Activated CD4-positive, alpha-beta memory T cell treated with anti-CD3 and anti-CD28 coated beads for 36 hours (primary cell): ENCODE measurements around the gene ANO9. TPM values are rescaled to one million over a fixed set of nuclear protein-coding genes. Genes with fewer than 3 reads are reported as not detected.
"Not testable (repeated sequence)": the region's sequence is repeated elsewhere in the genome, so short reads cannot be mapped to it uniquely, and the experiment has no call there.

ENCODE experiments used
- CTCF ChIA-PET: fragments of 350-600 bp; sonication (Branson Sonifier 250); formaldehyde crosslinking; loops from one replicate; lab custom pipeline; 2021; ENCODE audit warnings: antibody characterized with exemption, inconsistent platforms; lab: Charles Lee
- POLR2A ChIA-PET: fragments of 350-600 bp; sonication (Branson Sonifier 250); formaldehyde crosslinking; loops from one replicate; lab custom pipeline; 2021; ENCODE audit warnings: antibody characterized with exemption; lab: Charles Lee
- DNase-seq: peaks from one replicate; pipeline ENCODE4 v3.0.0-alpha.2; 2020
- H3K27ac Mint-ChIP-seq: one replicate; pipeline ENCODE4 v1.8.0; 2021; ENCODE audit warnings: mixed read lengths
- H3K27me3 Mint-ChIP-seq: one replicate; pipeline ENCODE4 v1.8.0; 2021; ENCODE audit warnings: mixed read lengths
- H3K36me3 Mint-ChIP-seq: one replicate; pipeline ENCODE4 v1.8.0; 2021; ENCODE audit warnings: mixed read lengths
- H3K4me1 Mint-ChIP-seq: one replicate; pipeline ENCODE4 v1.8.0; 2021; ENCODE audit warnings: low read depth, mixed read lengths
- H3K4me3 Mint-ChIP-seq: one replicate; pipeline ENCODE4 v1.8.0; 2021; ENCODE audit warnings: mild to moderate bottlenecking, mixed read lengths
- H3K9me3 Mint-ChIP-seq: one replicate; pipeline ENCODE4 v1.8.0; 2021; ENCODE audit warnings: mixed read lengths
- intact Hi-C: fragments of 100-400 bp; cut with micrococcal nuclease; formaldehyde crosslinking; loops from one replicate; pipeline ENCODE4 v1.15.1; 2023
- total RNA-seq, 2 experiments: library from RNA; stranded (reverse); gene quantifications; one replicate each; pipeline ENCODE4 v1.2.3, GENCODE V29; 2021

Gene ANO9
- total RNA-seq, 2 experiments from 2014 or later: 41.7 to 45.6 TPM

DNA sequence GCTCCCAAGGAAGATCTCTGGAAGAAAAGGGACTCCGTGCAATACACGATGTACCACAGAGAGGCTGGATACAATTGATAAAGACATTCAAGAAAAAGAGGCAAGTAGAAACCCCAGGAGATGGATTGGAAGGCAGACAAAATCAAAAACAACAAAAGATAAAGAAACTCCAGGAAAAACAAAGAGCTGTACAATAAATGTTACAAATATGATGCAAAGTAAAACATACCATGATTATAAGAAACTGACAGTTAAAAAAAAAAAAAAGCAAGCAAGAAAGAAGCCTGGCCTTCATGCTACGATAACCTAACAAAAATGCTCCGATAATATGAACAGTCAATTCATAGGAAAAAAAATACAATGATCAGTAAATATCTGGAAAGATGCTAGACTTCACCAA lies 16.5 kb downstream of the ANO9 start:
- no peak for DNase-seq

DNA sequence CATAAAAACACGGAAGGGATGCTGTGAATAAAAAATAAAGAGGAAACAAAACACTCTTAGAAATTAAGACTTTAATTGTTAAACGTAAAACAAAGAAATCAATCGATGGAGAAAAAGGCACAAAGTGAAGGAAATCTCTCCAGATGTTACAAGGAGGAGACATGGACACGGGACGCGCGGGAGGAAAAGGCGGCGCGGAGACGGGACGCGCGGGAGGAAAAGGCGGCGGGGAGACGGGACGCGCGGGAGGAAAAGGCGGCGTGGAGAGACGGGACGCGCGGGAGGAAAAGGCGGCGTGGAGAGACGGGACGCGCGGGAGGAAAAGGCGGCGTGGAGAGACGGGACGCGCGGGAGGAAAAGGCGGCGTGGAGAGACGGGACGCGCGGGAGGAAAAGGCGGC lies 17.0 kb downstream of the ANO9 start:
- not testable (repeated sequence) for H3K27me3 Mint-ChIP-seq

More for the DNA sequence above, 16.5 kb downstream of the ANO9 start:
- H3K27me3 Mint-ChIP-seq: no peaks in the 10 kb centered on the region
- H3K4me3 Mint-ChIP-seq: no peak overlapping the region
- H3K4me1 Mint-ChIP-seq: no peaks in the 10 kb centered on the region
- H3K27ac Mint-ChIP-seq: no peak overlapping the region
- intact Hi-C loops: no loop called here
- ChIA-PET POLR2A (no interaction called here), CTCF (interaction anchor here (0.6 to 1.0 kb wide), 3 partner anchors 23 to 170 kb away, joined by 3 read pairs; no protein-coding TSS in a partner anchor)
- no peaks in the 10 kb centered on the region for H3K9me3 Mint-ChIP-seq
- H3K36me3 Mint-ChIP-seq: peaks cover 10% of the 10 kb centered on the region

DNA sequence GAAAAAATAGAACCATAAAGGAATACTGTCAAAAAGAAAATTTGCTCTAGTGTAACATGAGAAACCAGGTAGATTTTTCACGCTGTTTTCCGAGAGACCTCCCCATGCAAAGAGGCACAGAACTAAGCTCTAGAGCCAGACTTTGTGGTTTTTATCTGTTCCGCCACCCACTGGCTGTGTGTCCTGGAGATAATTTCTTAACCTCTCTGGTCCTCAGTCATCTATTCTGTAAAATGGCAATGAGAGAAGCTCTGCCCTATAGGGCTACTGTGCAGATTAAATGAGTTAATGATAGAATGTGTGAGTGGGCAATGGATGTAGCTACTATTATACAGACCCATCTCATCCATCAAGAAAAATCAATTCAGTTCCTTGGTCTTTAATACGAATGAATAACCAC lies 17.6 kb downstream of the ANO9 start:
- ChIA-PET CTCF (no interaction called here), POLR2A (no interaction called here)
- Mint-ChIP-seq H3K9me3 (no peaks in the 10 kb centered on the region), H3K27me3 (no peaks in the 10 kb centered on the region), H3K4me1 (no peaks in the 10 kb centered on the region), H3K4me3 (no peak overlapping the region), H3K36me3 (peaks cover 10% of the 10 kb centered on the region), H3K27ac (no peak overlapping the region)
- no peak for DNase-seq
- intact Hi-C loops: no loop called here

More for the DNA sequence above, 17.0 kb downstream of the ANO9 start:
- POLR2A ChIA-PET, H3K9me3 Mint-ChIP-seq, H3K27ac Mint-ChIP-seq, intact Hi-C loops, DNase-seq, H3K4me1 Mint-ChIP-seq, H3K4me3 Mint-ChIP-seq: not testable (repeated sequence)
- peaks cover 10% of the 10 kb centered on the region for H3K36me3 Mint-ChIP-seq
- CTCF ChIA-PET: interaction anchor here (1.0 kb wide), 1 partner anchor 93 kb away, joined by 3 read pairs; no protein-coding TSS in a partner anchor

DNA sequence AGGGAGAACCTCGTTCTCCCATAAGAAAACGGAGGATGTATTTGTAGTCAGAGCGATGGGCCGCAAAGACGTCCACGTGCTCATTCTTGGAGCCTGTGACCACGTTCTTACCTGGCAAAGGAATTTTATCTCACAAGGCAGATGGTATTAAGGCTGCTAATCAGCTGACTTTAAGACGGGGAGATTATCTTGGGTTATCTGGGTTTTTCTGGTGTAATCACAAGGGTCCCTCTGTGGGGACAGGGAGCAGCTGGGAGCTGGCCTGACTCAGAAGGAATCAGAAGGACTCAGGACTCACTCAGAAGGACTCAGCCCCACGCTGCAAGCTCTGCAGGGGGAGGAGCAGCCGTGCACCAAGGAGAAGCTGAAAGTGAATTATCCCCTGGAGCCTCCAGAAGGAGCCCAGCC lies 19.6 kb downstream of the ANO9 start:
- H3K27me3 Mint-ChIP-seq: no peaks in the 10 kb centered on the region
- H3K9me3 Mint-ChIP-seq: no peaks in the 10 kb centered on the region
- no peaks in the 10 kb centered on the region for H3K4me1 Mint-ChIP-seq
- H3K27ac Mint-ChIP-seq: no peak overlapping the region
- H3K4me3 Mint-ChIP-seq: no peak overlapping the region
- POLR2A ChIA-PET: no interaction called here
- intact Hi-C loops: no loop called here
- CTCF ChIA-PET: no interaction called here
- no peak for DNase-seq
- H3K36me3 Mint-ChIP-seq: peaks cover 6% of the 10 kb centered on the region

DNA sequence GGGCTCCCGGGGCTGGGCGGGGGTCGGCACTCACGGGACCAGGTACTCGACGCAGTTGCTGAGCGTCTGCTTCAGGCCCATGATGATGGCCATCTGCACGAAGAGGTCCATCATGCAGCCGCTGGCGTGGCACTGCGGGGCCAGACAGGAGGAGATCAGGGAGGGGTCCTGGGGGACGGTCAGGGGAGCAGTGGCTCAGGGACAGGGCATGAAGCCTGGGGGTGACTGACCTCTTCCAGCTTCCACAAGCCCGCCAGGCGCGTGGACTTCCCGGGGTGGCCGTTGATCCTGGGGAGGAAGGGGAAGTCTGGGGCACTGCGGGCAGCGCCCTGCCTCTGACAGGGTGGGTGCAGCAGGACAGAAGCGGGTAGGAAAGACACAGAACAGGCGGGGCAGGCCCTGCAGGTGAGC lies 20.9 kb downstream of the ANO9 start:
- no peak for DNase-seq
- Mint-ChIP-seq H3K27ac (no peak overlapping the region), H3K4me3 (no peak overlapping the region), H3K27me3 (no peaks in the 10 kb centered on the region), H3K9me3 (no peaks in the 10 kb centered on the region), H3K36me3 (peaks cover 7% of the 10 kb centered on the region), H3K4me1 (peaks cover 3% of the 10 kb centered on the region)
- intact Hi-C loops: no loop called here
- ChIA-PET POLR2A (no interaction called here), CTCF (no interaction called here)

DNA sequence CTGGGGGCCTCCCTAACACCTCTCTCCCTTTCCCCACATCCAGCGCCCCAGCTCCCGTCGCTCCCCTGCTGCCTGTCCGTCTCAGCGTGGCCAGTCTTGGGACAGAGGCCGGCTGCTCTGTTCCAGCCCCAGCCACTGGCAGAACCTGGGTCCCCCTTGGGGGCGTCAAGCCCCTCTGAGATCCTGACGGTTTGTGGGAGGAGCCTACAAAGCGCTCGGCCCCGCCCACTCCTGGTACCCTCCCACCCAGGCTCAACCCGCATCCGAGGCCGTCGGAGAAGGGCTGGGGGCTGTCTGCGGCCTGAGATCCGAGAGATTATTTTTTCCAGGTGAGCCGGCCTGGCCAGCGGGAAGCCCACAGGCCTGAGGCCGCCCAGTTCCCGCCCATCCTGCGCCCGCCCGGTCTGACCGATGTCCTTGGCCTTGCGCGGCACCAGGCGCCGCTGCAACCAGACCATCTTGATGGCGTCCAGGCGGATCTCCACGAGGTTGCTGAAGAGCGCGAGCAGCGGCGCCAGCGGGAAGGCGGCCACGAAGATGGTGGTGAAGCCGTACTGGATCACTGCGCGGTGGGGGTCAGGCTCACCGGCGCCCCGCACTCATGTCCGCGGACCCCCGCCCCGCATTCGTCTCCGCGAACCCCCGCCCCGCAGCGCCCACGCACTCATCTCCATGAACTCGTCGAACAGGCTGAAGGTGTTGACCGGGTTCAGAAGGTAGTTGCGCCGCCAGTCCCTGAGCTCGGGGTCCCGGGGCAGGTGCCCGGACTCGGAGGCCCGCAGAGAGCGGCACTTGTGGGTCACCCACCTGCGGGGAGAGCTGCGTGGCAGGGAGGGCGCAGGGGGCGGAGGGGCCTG lies 21.5 kb downstream of the ANO9 start:
- DNase-seq: no peak
- H3K27ac Mint-ChIP-seq: no peak overlapping the region
- ChIA-PET POLR2A (no interaction called here), CTCF (no interaction called here)
- intact Hi-C loops: no loop called here
- peaks cover 7% of the 10 kb centered on the region for H3K4me1 Mint-ChIP-seq
- H3K4me3 Mint-ChIP-seq: no peak overlapping the region
- H3K9me3 Mint-ChIP-seq: no peaks in the 10 kb centered on the region
- no peaks in the 10 kb centered on the region for H3K27me3 Mint-ChIP-seq
- H3K36me3 Mint-ChIP-seq: peaks cover 7% of the 10 kb centered on the region

DNA sequence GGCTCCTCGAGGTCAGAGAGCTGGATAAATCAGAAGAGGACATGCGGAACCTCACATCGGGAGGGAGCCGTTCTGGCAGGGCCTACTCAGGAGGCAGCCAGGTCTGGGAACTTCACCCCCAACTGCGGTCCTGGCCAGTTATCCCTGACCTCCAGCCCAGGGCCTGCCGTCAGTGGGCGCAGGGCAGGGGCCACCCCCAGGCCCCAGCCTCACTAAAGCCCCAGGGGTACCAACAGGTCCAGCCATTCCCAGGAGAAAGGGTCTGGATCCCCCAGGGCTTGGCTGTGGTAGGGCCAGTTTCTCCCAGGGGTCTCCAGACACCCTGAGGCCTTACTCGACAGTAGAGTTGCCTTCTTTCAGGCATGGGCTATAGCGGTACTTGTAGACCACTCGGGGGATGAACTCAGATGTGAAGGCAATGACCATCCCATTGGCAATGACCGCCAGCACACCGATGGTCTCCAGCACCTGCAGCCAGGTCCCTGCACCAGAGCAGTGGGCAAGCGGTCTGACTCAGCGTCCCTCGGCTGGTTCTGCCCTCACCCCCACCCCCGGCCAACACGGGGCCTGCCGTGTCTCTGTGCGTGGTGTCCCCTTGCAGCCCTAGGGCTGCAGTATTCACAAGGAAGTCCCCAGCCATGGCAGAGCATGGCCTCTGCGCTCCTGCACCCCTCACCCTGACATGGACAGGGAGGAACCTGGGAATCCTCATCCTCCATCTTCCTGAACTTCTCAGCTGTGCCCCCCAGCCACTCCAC lies 22.4 kb downstream of the ANO9 start:
- H3K9me3 Mint-ChIP-seq: no peaks in the 10 kb centered on the region
- peaks cover 15% of the 10 kb centered on the region for H3K4me1 Mint-ChIP-seq
- H3K4me3 Mint-ChIP-seq: no peak overlapping the region
- CTCF ChIA-PET: interaction anchor here (0.6 to 0.8 kb wide), 2 partner anchors 29 to 146 kb away, joined by 3 read pairs; no protein-coding TSS in a partner anchor
- peaks cover 2% of the 10 kb centered on the region for H3K36me3 Mint-ChIP-seq
- intact Hi-C loops: loop anchor here (10.0 kb wide), 1 partner anchor 375 kb away; the partner anchor contains the start of genes CEND1 and SLC25A22
- POLR2A ChIA-PET: no interaction called here
- H3K27me3 Mint-ChIP-seq: no peaks in the 10 kb centered on the region
- no peak overlapping the region for H3K27ac Mint-ChIP-seq
- no peak for DNase-seq

DNA sequence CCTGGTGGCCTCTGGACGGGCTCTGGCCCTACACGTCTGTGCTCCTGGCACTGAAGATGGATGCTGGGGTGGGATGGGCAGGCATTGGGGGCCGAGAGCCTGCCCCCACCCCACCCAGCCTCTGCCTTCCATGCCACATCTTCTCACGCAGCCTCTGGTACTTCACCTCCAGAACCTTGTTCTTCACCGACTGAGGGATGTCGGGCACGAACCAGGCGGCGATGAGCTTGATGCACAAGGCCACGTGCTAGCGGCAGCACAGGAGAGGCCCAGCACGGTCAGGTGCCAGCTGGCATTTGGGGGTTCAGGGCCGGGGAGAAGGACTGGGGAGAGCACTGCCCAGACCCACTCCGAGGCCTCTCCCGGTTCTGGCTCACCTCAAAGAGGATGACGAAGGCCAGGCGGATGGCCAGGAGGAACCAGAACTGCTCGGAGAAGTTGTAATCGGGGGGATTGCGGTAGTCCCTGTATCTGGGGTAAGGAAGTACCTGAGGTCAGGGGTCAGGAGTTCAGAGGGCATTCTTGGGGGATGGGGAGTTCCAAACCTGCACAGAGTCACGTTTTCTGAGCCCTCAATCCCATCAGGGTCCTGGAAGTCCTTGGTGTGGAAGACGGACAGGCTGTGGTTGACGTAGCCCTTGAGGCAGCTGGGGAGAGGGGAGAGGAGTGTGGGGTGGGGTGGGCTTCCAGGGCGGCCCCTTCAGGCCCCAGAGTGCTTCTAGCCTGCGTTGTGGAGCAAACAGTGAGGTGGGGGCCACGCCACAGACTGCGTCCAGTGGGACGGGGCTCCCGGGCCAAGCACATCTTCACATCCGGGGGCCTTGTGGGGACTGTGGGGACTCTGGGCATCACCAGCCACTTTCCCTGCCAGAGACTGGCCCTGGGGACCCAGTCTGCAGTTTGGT lies 23.2 kb downstream of the ANO9 start:
- CTCF ChIA-PET: interaction anchor here (0.6 to 2.5 kb wide), 3 partner anchors 30 to 145 kb away, joined by 3 to 17 read pairs (median 3); no protein-coding TSS in a partner anchor

DNA sequence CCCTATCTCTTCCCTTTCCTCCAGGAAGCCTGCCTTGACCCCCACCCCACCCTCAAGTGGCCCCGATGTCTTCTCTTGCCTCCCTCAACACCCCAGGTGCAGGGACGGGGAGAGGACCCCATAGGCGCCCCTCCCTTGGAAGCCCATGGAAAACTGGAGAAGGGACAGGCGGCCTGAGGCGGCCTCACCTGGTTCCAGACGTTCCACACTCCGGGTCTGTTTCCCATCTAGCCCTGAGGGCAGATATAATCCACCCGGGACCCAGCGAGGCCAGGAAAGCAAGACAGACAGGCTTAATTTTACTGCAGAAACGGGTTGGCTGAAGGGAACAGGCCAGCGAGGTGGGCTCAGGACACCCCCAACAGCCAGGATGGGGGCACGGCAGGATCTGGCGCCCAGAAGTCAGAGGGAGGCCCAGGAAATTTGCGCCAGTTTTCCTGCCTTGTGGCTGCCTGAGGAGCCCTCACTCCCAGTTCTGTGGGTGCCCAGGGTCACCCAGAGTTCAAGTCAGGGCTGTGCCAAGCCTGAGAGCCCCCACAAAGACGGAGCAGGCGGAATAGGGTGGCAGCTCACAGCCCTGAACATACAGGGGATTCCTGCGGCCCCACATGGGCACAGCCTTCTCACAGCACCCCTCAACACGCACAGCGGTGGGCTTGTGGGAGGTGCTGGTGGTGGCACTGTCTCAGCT lies 24.0 kb downstream of the ANO9 start:
- H3K36me3 Mint-ChIP-seq: peaks cover 2% of the 10 kb centered on the region
- no peaks in the 10 kb centered on the region for H3K9me3 Mint-ChIP-seq
- peaks cover 23% of the 10 kb centered on the region for H3K4me1 Mint-ChIP-seq
- intact Hi-C loops: loop anchor here (2.0 to 10.0 kb wide), 2 partner anchors 31 to 377 kb away; partner anchors contain the start of genes CEND1 and SLC25A22
- ChIA-PET CTCF (interaction anchor here (2.5 kb wide), 1 partner anchor 31 kb away, joined by 17 read pairs; no protein-coding TSS in a partner anchor), POLR2A (interaction anchor here (1.1 to 1.7 kb wide), 4 partner anchors 9 to 31 kb away, joined by 3 to 16 read pairs (median 8); partner anchors contain the start of gene ANO9)
- H3K27ac Mint-ChIP-seq: no peak overlapping the region
- H3K4me3 Mint-ChIP-seq: peak overlapping the region; percentile 67
- DNase-seq: no peak
- no peaks in the 10 kb centered on the region for H3K27me3 Mint-ChIP-seq

More for the DNA sequence above, 23.2 kb downstream of the ANO9 start:
- peaks cover 2% of the 10 kb centered on the region for H3K36me3 Mint-ChIP-seq
- H3K4me3 Mint-ChIP-seq: no peak overlapping the region
- H3K9me3 Mint-ChIP-seq: no peaks in the 10 kb centered on the region
- H3K4me1 Mint-ChIP-seq: peaks cover 17% of the 10 kb centered on the region
- intact Hi-C loops: loop anchor here (10.0 kb wide), 1 partner anchor 376 kb away; the partner anchor contains the start of genes CEND1 and SLC25A22
- POLR2A ChIA-PET: no interaction called here
- no peak overlapping the region for H3K27ac Mint-ChIP-seq
- H3K27me3 Mint-ChIP-seq: no peaks in the 10 kb centered on the region
- DNase-seq: no peak

DNA sequence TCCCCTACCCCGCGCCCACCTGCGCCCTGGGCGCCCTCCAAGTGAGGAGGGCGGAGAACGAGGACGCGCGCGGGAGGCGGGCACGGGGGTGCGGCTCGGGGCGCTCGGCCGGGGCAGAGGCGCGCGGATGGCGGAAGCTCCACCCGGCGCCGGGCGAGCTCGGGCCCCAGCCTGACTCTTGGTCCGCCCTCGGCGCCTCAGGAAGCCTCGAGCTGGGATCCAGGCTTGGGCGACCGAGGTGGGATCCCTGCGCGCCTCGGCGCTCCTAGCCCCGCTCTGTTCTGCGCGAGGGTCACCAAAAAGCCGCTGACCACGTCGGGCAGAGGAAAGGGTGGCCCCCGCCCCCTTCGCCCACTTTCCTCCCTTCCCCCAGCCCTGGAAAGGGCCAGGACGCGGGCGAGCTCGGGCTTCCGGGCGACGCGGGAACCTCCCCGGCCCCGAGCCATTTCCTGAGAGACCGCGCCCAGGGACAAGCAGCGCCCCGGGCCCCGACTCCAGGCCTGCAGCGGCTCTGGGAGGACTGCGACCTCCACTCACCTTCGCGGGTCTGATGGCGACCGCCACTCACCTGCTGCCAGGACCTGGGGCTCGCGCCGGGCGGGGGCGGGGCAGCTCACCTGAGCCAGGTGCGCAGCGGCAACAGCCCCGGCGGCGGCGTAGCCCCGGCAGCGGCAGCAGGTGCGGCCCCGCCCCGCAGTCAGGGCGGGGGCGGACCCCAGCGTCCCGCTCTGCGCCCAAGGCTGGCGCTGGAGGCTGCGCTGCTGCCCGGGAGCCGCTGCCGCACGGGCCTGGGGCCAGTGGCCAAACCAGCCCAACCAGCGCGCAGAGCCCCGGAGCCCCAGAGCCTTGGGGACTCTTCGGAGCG lies 24.8 kb downstream of the ANO9 start:
- intact Hi-C loops: loop anchor here (2.0 to 10.0 kb wide), 2 partner anchors 32 to 378 kb away; partner anchors contain the start of genes CEND1 and SLC25A22
- DNase-seq: peak; percentile 57
- CTCF ChIA-PET: interaction anchor here (1.0 to 2.5 kb wide), 4 partner anchors 10 to 33 kb away, joined by 3 to 17 read pairs (median 5); partner anchors contain the start of gene PTDSS2
- no peaks in the 10 kb centered on the region for H3K9me3 Mint-ChIP-seq
- peaks cover 25% of the 10 kb centered on the region for H3K4me1 Mint-ChIP-seq
- POLR2A ChIA-PET: interaction anchor here (1.1 to 2.4 kb wide), 8 partner anchors 9 to 105 kb away, joined by 3 to 16 read pairs (median 6); partner anchors contain the start of genes ANO9 and RNH1
- H3K27ac Mint-ChIP-seq: no peak overlapping the region
- H3K4me3 Mint-ChIP-seq: peak overlapping the region; percentile 83
- H3K27me3 Mint-ChIP-seq: no peaks in the 10 kb centered on the region
- H3K36me3 Mint-ChIP-seq: peaks cover 2% of the 10 kb centered on the region
